LNCaP clone FGC (cell line): ENCODE data around the gene CRYBA4.

Experiments used
- DNase-seq: peaks from one replicate; pipeline ENCODE4 v3.0.0-alpha.2; 2011; ENCODE audit warnings: low read depth
- H3K4me3 ChIP-seq: 2 replicates; pipeline ENCODE4 v1.5.1; 2011; ENCODE audit warnings: mild to moderate bottlenecking, low read depth, low read length, control low read depth
- TF ChIP-seq, protein P1 (sequence below): IDR thresholded peaks from 2 replicates; pipeline ENCODE4 v1.5.1; 2012; ENCODE audit warnings: mild to moderate bottlenecking; ENCODE audit not compliant: control insufficient read depth, insufficient read depth; ENCODE audit errors: extremely low read depth

Gene CRYBA4

DNA sequence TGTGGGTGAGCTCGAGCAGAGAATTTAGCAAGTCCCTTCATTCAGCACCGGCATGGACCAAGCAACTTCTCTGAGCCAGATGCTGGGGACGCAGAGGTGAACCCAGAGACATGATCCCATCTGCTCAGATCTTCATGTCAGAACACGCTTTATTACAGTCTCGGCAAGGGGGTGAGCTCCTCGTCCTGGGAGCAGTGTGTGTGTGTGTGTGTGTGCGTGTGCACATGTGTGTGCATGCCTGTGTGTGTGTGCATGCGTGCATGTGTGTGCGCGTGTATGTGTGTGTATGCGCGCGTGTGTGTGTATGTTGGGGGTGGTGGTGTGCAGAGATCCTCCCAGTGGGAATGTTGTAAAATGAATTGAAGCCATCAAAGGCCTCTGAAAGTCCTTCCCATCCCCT is 45.4 kb downstream of the CRYBA4 start:
- TF ChIP-seq, protein P1, sequence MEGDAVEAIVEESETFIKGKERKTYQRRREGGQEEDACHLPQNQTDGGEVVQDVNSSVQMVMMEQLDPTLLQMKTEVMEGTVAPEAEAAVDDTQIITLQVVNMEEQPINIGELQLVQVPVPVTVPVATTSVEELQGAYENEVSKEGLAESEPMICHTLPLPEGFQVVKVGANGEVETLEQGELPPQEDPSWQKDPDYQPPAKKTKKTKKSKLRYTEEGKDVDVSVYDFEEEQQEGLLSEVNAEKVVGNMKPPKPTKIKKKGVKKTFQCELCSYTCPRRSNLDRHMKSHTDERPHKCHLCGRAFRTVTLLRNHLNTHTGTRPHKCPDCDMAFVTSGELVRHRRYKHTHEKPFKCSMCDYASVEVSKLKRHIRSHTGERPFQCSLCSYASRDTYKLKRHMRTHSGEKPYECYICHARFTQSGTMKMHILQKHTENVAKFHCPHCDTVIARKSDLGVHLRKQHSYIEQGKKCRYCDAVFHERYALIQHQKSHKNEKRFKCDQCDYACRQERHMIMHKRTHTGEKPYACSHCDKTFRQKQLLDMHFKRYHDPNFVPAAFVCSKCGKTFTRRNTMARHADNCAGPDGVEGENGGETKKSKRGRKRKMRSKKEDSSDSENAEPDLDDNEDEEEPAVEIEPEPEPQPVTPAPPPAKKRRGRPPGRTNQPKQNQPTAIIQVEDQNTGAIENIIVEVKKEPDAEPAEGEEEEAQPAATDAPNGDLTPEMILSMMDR, result no peak
- no peak for DNase-seq
- no peak overlapping the region for H3K4me3 ChIP-seq

DNA sequence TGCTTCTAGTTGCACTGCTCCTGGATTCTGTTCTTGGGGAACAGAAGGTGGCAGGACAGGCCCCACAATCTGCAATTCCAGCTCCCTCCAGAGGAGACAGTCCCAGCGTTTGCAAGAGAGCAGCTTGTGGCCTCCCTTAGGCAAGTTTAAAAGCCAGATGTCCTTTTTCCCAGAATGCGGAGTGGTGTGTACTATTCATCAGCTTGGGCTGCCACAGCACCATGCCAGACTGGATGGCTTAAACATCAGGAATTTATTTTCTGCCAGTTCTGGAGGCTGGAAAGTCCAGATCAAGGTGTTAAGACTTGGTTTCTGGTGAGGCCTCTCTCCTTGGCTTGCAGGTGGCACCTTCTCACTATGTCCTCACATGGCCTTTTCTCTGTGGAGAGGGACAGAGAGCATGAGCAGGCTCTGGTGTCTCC is 47.3 kb downstream of the CRYBA4 start:
- TF ChIP-seq, protein P1, result peak; percentile 21; the same call in 1 of the 2 replicates
- no peak overlapping the region for H3K4me3 ChIP-seq
- DNase-seq, result no peak

DNA sequence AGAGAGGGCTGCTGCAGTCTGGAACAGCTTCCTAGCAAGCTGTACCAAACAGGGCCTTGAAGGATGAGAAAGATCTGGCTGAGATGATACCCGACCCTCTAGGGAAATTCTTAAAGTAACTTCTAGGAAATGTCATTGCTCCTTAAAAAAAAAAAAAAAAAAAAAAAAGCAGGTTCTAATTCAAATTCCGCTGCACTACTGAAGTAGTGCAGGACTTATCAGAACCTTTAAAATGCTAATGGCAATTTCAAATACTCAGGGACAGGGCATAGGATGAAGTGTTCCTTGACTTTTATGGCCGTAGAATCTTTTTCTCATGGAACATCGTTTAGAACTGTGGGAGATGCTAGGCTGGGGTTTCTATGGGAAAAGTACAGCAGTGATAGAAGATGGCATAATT is 48.7 kb downstream of the CRYBA4 start:
- TF ChIP-seq, protein P1, result no peak
- H3K4me3 ChIP-seq, result no peak overlapping the region
- no peak for DNase-seq

DNA sequence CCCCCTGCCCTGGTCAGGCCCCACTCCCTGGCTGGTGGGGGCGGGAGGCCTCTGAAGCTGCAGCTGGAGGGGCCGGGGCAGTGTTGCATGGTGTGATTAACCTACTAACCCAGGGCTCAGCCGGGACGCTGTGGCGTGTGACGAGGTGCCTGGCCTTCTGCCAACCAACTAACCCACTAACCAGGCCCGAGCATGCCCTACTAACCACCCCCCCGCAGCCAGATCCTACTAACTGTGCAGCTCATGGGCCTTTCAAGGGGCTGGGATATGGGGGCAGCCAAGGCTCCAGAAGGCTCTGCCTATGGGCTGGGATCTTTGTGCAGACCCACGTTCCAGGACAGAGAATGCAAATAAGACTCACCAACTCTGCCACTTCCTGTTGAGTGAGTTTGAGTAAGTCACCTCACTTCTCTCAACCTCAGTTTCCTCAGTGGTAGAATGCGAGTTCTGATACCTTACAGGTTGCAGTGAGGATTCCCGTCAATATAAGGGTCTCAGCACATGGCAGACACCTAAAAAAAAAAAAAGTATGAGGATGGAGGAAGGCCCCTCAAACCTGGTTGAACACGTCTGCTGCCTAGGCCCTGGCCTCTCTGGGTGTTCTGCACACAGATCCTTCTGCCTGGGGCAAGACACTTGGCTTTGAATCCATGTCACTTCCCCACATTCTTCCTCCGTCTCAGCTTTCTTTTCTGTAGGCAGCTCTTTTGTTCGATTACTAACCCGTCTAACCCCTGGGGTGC is 49.7 kb downstream of the CRYBA4 start:
- no peak for DNase-seq
- TF ChIP-seq, protein P1, result no peak
- H3K4me3 ChIP-seq, result no peak overlapping the region

DNA sequence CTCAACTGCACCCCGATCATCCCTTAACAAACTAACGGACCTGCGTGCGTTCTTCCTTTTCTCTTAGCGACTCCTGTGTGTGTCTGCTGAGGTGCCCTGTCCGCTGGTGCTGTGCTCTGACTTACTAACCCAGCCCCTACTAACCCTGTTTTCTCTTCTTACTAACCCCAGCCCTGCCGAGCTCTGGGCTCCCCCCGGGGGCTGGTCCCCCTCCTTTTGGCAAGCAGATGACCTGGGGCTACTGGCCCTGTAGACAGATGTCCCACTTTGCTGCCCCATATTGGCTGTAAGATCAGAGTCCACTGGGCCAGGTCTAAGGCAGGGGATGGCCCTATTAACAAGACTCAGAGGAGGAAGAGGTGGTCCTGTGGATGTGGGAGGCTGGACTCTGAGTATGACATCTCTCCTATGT is 50.3 kb downstream of the CRYBA4 start:
- no peak for DNase-seq
- no peak overlapping the region for H3K4me3 ChIP-seq
- TF ChIP-seq, protein P1, result no peak

DNA sequence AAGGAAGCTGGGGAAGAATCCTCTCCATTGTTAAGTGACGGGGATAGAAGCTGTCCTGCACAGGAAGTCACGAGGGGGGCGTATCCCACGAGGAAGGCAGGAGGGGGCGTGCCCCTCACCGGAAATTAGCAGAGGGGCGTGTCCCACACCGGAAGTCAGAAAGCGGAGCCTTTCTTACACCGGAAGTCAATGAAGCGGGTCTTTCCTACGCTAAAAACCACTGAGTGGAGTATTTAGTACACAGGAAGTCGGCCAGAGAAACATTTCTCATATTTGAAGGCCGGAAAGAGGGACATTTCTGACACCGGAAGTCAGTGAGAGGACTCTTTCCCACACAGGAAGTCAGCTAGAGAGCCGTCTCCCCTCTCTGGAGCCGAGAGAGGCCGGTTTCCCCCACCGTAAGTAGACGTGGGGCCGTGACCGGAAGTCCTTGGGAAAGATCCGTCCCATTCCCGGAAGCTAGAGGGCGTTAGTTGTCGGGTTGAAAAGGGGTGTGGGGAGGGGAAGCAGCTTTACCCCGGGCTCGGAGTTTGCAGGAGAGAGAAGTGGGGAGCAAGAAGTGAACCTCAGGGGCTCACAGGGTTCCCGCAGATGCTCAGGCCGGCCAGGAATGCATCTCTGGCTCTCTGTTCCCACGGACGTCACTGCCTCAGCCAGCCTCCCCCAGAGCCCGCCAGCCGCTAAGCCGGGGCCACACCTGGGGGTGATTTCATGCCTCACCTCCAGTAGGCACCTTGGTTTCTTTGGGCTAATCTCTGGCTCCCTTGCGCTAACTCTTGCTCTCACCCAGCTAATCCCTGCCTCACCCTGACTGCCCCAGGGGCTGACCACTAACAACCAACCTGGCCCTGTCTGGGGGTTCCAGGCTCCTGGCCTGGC is 51.1 kb downstream of the CRYBA4 start:
- TF ChIP-seq, protein P1, result no peak
- no peak for DNase-seq
- H3K4me3 ChIP-seq, result no peak overlapping the region
